Nephron progenitor cell (in vitro differentiated cells): ENCODE measurements around the gene CACFD1.
A peak's percentile ranks its signal among the peaks of the same experiment; 100 is the strongest.

Experiments
- DNase-seq: peaks from one replicate; pipeline ENCODE4 v3.0.0; 2021
- H3K27ac Mint-ChIP-seq: 2 replicates; pipeline ENCODE4 v1.8.0; 2021; ENCODE audit warnings: mild to moderate bottlenecking, moderate library complexity, mixed read lengths
- H3K27me3 Mint-ChIP-seq: 2 replicates; pipeline ENCODE4 v1.8.0; 2021; ENCODE audit warnings: mild to moderate bottlenecking, low read depth, mixed read lengths; ENCODE audit not compliant: poor library complexity
- H3K36me3 Mint-ChIP-seq: 2 replicates; pipeline ENCODE4 v1.8.0; 2021; ENCODE audit warnings: low read depth, mixed read lengths
- H3K4me1 Mint-ChIP-seq: 2 replicates; pipeline ENCODE4 v1.8.0; 2021; ENCODE audit warnings: mixed read lengths
- H3K4me3 Mint-ChIP-seq: 2 replicates; pipeline ENCODE4 v1.8.0; 2021; ENCODE audit warnings: mild to moderate bottlenecking, moderate library complexity, mixed read lengths
- H3K9me3 Mint-ChIP-seq: 2 replicates; pipeline ENCODE4 v1.8.0; 2021; ENCODE audit warnings: mild to moderate bottlenecking, moderate library complexity, mixed read lengths
- TF ChIP-seq, protein P1 (sequence below): fragments of 200-600 bp; sonication (generic); IDR thresholded peaks from 2 replicates; pipeline ENCODE4 v1.5.0; 2021; ENCODE audit warnings: antibody characterized with exemption

The CACFD1 gene

DNA sequence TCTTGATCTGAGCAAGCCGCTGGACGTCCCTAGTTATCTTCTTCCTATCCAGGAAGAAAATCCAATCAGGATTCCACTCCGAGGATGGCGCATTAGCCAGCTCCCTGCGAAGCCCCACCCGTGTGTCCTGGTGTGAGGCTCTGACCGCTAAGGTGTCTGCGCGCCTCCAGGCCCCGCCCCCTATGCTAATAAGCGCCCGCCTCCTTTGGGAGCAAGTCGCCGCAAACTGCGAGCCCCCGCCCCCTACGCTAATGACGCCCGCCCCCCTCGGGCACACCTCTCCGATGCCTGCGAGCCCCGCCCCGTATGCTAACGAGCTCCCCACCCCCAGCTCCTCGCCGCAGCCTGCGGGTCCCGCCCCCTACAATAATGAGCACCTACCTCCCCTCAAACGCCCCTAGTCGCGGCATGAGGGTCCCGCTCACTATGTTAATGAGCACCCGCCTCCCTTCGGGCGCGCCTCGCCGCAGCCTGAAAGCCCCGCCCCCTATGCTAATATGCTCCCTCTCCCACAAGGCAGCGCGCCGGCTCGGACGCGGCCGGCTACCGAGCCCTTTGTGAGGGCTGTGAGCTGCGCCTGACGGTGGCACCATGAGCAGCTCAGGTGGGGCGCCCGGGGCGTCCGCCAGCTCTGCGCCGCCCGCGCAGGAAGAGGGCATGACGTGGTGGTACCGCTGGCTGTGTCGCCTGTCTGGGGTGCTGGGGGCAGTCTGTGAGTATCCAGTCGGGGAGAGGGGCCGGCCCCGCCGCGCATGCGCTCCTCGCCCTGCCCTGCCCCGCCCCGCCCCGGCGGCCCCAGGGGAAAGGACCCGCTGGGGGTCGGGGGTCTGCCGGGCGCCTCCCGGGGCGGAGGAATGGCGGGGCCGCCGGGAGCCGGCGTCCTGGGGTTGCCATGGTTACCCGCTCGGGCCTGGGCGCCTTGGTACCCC, at the start of gene CACFD1:
CACFD1 (plus strand) TSS at position 503 of the 929 bp plus-strand sequence; CDS start at position 592, 89 bp downstream.
- no peaks in the 10 kb centered on the region for H3K9me3 Mint-ChIP-seq
- H3K27ac Mint-ChIP-seq, result peak within 1 kb of the TSS; percentile 83
- TF ChIP-seq, protein P1, sequence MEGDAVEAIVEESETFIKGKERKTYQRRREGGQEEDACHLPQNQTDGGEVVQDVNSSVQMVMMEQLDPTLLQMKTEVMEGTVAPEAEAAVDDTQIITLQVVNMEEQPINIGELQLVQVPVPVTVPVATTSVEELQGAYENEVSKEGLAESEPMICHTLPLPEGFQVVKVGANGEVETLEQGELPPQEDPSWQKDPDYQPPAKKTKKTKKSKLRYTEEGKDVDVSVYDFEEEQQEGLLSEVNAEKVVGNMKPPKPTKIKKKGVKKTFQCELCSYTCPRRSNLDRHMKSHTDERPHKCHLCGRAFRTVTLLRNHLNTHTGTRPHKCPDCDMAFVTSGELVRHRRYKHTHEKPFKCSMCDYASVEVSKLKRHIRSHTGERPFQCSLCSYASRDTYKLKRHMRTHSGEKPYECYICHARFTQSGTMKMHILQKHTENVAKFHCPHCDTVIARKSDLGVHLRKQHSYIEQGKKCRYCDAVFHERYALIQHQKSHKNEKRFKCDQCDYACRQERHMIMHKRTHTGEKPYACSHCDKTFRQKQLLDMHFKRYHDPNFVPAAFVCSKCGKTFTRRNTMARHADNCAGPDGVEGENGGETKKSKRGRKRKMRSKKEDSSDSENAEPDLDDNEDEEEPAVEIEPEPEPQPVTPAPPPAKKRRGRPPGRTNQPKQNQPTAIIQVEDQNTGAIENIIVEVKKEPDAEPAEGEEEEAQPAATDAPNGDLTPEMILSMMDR, result no peak
- peaks cover 47% of the 10 kb centered on the region for H3K4me1 Mint-ChIP-seq
- H3K36me3 Mint-ChIP-seq, result no peaks in the 10 kb centered on the region
- peaks cover 3% of the 10 kb centered on the region for H3K27me3 Mint-ChIP-seq
- peak; percentile 99 for DNase-seq
- H3K4me3 Mint-ChIP-seq, result peak within 1 kb of the TSS; percentile 87

DNA sequence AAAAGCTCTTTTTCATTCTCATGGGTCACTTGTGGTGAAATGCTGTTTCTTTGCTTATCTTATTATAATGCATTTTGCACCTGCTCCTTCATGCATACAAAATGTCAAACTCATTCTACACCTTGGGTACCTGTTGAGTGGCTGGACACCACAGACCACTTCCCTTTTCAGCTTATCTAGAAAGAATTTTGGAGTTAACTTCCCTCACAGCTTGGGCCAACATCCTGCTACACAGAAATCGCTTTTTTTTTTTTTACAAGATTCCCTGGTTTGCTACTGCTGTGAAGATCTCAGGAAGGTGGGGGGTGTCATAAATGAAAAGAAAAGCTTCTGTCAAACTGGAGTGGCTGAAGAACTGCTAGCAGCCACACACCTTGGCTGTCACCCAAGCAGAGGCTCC, 44.6 kb upstream of the CACFD1 start:
- H3K9me3 Mint-ChIP-seq, result peaks cover 17% of the 10 kb centered on the region
- no peak overlapping the region for H3K27ac Mint-ChIP-seq
- peaks cover 44% of the 10 kb centered on the region for H3K36me3 Mint-ChIP-seq
- no peak for DNase-seq
- no peaks in the 10 kb centered on the region for H3K27me3 Mint-ChIP-seq
- peaks cover 41% of the 10 kb centered on the region for H3K4me1 Mint-ChIP-seq
- H3K4me3 Mint-ChIP-seq, result no peak overlapping the region
- TF ChIP-seq, protein P1, result no peak

DNA sequence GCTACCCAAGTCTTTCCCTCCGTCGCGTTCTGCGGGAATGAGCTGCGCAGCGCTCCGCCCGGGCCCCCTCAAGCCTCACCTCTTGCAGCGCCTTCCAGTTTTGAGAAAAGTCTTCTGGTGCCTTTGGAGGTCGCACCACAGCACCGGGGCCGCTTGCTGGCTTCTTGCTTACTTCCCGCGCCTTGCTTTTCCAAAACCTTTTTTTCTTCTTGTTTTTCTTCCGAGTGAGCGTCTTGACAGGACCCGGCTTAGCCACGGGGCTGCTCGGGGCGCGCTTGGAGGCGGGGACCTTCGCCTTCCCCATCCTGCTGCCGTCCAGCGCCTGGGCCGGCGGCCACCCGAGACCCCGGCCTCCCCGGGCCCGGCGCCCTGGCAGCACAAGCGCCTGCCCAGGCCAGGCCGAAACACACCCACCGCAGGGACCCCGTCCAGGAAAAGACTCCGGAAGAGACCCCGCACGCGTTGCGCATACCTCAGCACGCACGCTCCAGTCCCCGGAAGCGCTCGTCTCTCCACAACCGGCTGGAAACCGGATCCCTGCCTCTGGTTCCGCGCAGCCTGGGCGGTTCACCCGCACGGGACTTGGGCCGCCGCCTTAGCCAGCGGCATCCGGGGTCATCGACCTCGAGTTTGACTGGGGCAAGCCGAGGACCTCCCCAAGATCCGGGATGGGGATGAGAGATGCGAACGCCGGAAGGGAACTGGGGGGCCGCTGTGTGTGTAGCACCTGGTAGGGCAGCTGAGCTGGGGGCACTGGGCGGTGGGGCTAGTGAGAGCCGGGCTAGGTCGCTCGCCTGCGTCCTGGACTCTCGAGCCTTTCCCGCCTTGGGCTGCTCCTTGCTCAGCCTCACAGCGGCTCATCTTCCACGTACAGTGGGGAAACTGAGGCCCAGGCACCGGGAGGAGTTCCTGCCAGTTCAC, 42.0 kb upstream of the CACFD1 start, which contains the start of gene REXO4:
REXO4 (minus strand) TSS at position 470 of the 921 bp plus-strand sequence; CDS start at position 304, 166 bp downstream.
- peak within 1 kb of the TSS; percentile 99 for H3K27ac Mint-ChIP-seq
- TF ChIP-seq, protein P1, result no peak
- peak within 1 kb of the TSS; percentile 95 for H3K4me3 Mint-ChIP-seq
- peaks cover 58% of the 10 kb centered on the region for H3K4me1 Mint-ChIP-seq
- peak; percentile 88 for DNase-seq
- H3K27me3 Mint-ChIP-seq, result peaks cover 2% of the 10 kb centered on the region
- H3K36me3 Mint-ChIP-seq, result peaks cover 27% of the 10 kb centered on the region
- H3K9me3 Mint-ChIP-seq, result peaks cover 17% of the 10 kb centered on the region

DNA sequence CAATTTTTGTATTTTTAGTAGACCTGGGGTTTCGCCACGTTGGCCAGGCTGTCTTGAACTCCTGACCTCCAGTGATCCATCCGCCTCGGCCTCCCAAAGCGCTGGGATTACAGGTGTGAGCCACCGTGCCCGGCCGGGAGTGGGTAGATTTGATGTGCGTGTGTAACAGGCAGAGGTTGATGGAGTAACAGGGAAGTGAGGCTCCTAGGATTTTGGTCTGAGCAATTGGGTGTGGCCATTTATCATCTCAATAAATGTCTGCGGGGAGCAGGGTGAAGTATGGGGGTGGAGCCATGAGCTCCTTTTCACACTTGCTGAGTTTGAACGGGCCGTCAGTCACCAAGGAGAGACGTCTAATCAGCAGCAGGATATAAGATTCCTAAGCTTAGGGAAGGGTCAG, 40.8 kb upstream of the CACFD1 start:
- Mint-ChIP-seq H3K9me3 (peaks cover 17% of the 10 kb centered on the region), H3K27me3 (peaks cover 4% of the 10 kb centered on the region), H3K4me1 (peaks cover 61% of the 10 kb centered on the region), H3K4me3 (peak overlapping the region; percentile 95), H3K36me3 (peaks cover 20% of the 10 kb centered on the region), H3K27ac (no peak overlapping the region)
- DNase-seq, result no peak
- TF ChIP-seq, protein P1, result no peak

DNA sequence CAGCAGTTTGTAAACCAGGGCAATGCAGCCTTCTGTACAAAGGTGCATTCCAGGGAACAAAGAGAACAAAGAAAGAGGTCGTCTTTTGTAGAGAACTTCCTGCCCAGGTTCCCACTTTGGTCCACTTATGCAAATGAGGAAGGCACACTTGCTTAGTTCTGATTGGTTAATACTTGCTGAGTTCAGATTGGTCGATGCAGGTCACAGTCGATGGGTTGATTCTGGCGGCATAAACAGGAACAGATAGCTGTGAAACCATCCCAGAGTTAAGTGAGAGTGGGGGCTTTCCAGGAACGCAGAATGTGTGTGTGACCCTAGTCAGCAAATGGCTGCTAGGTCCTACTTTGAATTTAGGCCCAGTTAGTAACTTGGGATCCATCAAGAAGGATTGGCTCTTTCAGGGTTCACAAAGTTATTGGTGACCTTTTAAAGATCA, 39.4 kb upstream of the CACFD1 start:
- no peak for DNase-seq
- H3K27ac Mint-ChIP-seq, result peak overlapping the region; percentile 67
- no peak overlapping the region for H3K4me3 Mint-ChIP-seq
- peaks cover 17% of the 10 kb centered on the region for H3K9me3 Mint-ChIP-seq
- peaks cover 59% of the 10 kb centered on the region for H3K4me1 Mint-ChIP-seq
- TF ChIP-seq, protein P1, result no peak
- peaks cover 4% of the 10 kb centered on the region for H3K27me3 Mint-ChIP-seq
- peaks cover 6% of the 10 kb centered on the region for H3K36me3 Mint-ChIP-seq
